NT2/D1 (cell line): ENCODE measurements around the gene ZSWIM9.

Source experiments
- DNase-seq: peaks from one replicate; pipeline ENCODE4 v3.0.0-alpha.2; 2011; ENCODE audit warnings: low read depth, low spot score
- H3K27me3 ChIP-seq: 2 replicates; pipeline ENCODE4 v1.6.0; 2011; ENCODE audit warnings: mild to moderate bottlenecking; ENCODE audit not compliant: insufficient read length, insufficient read depth
- H3K36me3 ChIP-seq: 2 replicates; pipeline ENCODE4 v1.6.1; 2011; ENCODE audit warnings: mild to moderate bottlenecking, low read length, mixed read lengths; ENCODE audit not compliant: insufficient read depth, insufficient read length
- H3K4me1 ChIP-seq: 2 replicates; pipeline ENCODE4 v1.5.1; 2011; ENCODE audit not compliant: insufficient read depth, insufficient read length
- H3K4me3 ChIP-seq: 2 replicates; pipeline ENCODE4 v1.5.1; 2011; ENCODE audit warnings: low read depth; ENCODE audit not compliant: insufficient read length
- H3K9ac ChIP-seq: 2 replicates; pipeline ENCODE4 v1.6.0; 2011; ENCODE audit warnings: low read depth; ENCODE audit not compliant: insufficient read length
- H3K9me3 ChIP-seq: 2 replicates; pipeline ENCODE4 v1.5.1; 2011; ENCODE audit warnings: mild to moderate bottlenecking, low read length; ENCODE audit not compliant: insufficient read depth
- SUZ12 ChIP-seq: IDR thresholded peaks from 2 replicates; pipeline ENCODE4 v1.6.1; 2011; ENCODE audit not compliant: insufficient read length, insufficient read depth; ENCODE audit errors: extremely low read depth
- YY1 ChIP-seq: IDR thresholded peaks from 2 replicates; pipeline ENCODE4 v1.6.1; 2011; ENCODE audit not compliant: insufficient read length, insufficient read depth
- ZNF274 ChIP-seq: IDR thresholded peaks from 2 replicates; pipeline ENCODE4 v1.6.1; 2011; ENCODE audit warnings: mild to moderate bottlenecking, low read depth, low read length

ZSWIM9 gene

DNA sequence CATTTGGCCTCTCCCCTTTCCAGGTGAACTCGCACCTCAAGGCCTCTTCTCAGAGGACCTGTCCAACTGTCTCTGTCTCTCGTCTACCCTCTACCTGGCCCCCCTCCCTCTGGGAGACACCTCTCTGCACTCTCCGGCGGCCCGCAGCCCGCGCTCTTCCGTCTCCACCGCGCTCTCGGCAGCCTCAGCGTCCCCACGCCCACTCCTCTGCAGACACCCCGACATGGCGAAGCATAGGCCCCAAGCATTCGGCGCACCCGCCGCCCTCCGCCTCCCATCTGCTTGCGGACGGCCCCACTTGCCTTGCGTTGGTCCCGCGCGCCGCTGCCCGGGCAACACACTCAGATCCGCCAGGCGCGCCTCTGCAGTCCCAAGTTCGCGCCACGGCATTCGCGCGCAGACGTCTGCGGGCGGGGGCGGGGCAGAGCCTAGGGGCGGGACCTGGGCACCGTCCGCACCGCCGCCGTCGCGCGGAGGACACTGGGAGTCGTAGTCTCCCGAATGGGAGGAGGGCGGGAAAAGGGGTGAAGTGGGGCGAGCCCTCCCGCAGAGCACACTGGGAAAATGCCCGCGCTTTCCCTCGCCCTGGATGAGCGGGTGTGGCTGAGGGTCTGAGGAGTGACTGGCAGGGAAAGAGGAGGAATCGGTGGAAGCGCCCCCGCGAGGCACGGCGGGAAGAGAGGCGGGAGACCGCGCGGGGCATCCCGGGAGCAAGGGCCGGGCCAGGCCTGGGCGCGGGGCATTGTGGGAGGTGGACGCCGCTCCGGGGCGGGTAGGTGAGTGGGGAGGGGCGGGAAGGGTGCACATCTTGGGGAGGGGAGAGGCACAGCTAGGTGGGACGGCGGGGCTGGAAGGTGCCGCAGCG is at the start of gene ZSWIM9, which contains the start of gene LIG1:
ZSWIM9 (plus strand) TSS at position 742 of the 865 bp plus-strand sequence. CDS start 1,123 bp downstream, outside the sequence.
LIG1 (minus strand) TSS at position 406 of the 865 bp plus-strand sequence. CDS start 4,778 bp downstream, outside the sequence.
- no peaks in the 10 kb centered on the region for H3K9me3 ChIP-seq
- peak within 1 kb of the TSS; percentile 85 for H3K4me3 ChIP-seq
- no peaks in the 10 kb centered on the region for H3K27me3 ChIP-seq
- H3K9ac ChIP-seq = peak within 1 kb of the TSS; percentile 94
- H3K36me3 ChIP-seq = peaks cover 27% of the 10 kb centered on the region
- peaks cover 3% of the 10 kb centered on the region for H3K4me1 ChIP-seq
- TF ChIP-seq YY1 (no peak), SUZ12 (no peak), ZNF274 (no peak)
- DNase-seq = peak; percentile 70

GRCh38 chr19:48121066-48121465 is 49.4 kb upstream of the ZSWIM9 start:
- TF ChIP-seq YY1 (no peak), ZNF274 (no peak), SUZ12 (no peak)
- no peak overlapping the region for H3K9ac ChIP-seq
- peaks cover 13% of the 10 kb centered on the region for H3K4me1 ChIP-seq
- peaks cover 71% of the 10 kb centered on the region for H3K36me3 ChIP-seq
- no peaks in the 10 kb centered on the region for H3K27me3 ChIP-seq
- H3K4me3 ChIP-seq = no peak overlapping the region
- no peaks in the 10 kb centered on the region for H3K9me3 ChIP-seq
- DNase-seq = no peak

- Histone ChIP-seq H3K4me1 (peaks cover 13% of the 10 kb centered on the region), H3K27me3 (no peaks in the 10 kb centered on the region), H3K9me3 (no peaks in the 10 kb centered on the region), H3K9ac (no peak overlapping the region), H3K4me3 (no peak overlapping the region), H3K36me3 (peaks cover 73% of the 10 kb centered on the region)
- TF ChIP-seq SUZ12 = no peak
- no peak for TF ChIP-seq ZNF274
- no peak for TF ChIP-seq YY1
- no peak for DNase-seq
These were observed 48.5 kb upstream of the ZSWIM9 start for GRCh38 chr19:48121909-48122371.

- Histone ChIP-seq H3K36me3 (peaks cover 75% of the 10 kb centered on the region), H3K9ac (peak overlapping the region; percentile 4), H3K27me3 (no peaks in the 10 kb centered on the region), H3K4me3 (no peak overlapping the region), H3K9me3 (no peaks in the 10 kb centered on the region), H3K4me1 (peaks cover 13% of the 10 kb centered on the region)
- no peak for DNase-seq
- TF ChIP-seq ZNF274 (no peak), SUZ12 (no peak), YY1 (no peak)
These were observed 48.1 kb upstream of the ZSWIM9 start for GRCh38 chr19:48122421-48122820.

DNA sequence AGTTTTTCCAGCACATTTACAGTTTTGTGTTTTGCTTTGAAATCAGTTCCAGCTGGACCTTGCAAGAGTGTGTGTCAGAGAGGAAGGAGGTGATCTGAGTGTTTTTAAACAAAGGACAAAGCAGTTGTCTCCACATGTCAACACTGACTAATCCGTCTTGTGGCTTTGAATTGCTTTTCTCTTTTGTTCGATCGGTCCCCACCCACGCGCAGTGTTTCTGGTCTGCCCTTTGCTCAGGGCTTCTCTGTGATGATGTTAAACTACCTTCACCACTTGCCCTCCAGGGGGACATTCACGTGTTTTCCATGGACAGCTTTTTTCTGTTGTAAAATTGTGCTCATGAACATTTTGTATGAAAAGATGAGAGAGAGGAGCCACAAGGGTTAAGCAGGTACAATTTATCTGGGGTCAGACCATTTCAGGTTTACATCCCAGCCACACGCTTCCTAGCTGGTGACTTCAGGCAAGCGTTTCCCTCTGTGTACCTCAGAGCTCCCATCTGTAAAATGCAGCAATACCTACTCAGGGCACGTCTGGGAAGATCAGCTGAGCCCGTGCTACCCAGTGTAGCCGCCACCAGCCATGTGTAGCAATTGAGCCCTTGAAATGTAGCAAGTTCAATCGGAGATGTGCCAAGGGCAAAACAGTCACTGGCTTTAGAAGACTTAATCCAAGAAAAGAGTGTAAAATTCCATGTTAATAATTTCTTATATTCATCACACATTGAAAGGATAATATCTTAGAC is 46.4 kb upstream of the ZSWIM9 start:
- no peaks in the 10 kb centered on the region for H3K27me3 ChIP-seq
- peaks cover 75% of the 10 kb centered on the region for H3K36me3 ChIP-seq
- H3K4me3 ChIP-seq = no peak overlapping the region
- no peaks in the 10 kb centered on the region for H3K9me3 ChIP-seq
- TF ChIP-seq ZNF274 = no peak
- TF ChIP-seq YY1 = no peak
- no peak for TF ChIP-seq SUZ12
- peaks cover 9% of the 10 kb centered on the region for H3K4me1 ChIP-seq
- H3K9ac ChIP-seq = no peak overlapping the region
- DNase-seq = no peak

- TF ChIP-seq YY1 (no peak), ZNF274 (no peak), SUZ12 (no peak)
- H3K36me3 ChIP-seq = peaks cover 68% of the 10 kb centered on the region
These were observed 42.9 kb upstream of the ZSWIM9 start for GRCh38 chr19:48127561-48127960.

More at GRCh38 chr19:48127561-48127960, 42.9 kb upstream of the ZSWIM9 start:
- no peak for DNase-seq
- Histone ChIP-seq H3K9ac (no peak overlapping the region), H3K27me3 (no peaks in the 10 kb centered on the region), H3K4me1 (peaks cover 6% of the 10 kb centered on the region), H3K4me3 (no peak overlapping the region), H3K9me3 (no peaks in the 10 kb centered on the region)
